GM18508 (cell line): ENCODE measurements around the gene HEPHL1.

ENCODE experiments used
- ATAC-seq: cut with Tn5 transposase; IDR thresholded peaks from one replicate; pipeline ENCODE4 v1.9.1; 2021; ENCODE audit warnings: moderate number of reproducible peaks; ENCODE audit not compliant: insufficient read depth, unreplicated experiment

HEPHL1 gene

DNA sequence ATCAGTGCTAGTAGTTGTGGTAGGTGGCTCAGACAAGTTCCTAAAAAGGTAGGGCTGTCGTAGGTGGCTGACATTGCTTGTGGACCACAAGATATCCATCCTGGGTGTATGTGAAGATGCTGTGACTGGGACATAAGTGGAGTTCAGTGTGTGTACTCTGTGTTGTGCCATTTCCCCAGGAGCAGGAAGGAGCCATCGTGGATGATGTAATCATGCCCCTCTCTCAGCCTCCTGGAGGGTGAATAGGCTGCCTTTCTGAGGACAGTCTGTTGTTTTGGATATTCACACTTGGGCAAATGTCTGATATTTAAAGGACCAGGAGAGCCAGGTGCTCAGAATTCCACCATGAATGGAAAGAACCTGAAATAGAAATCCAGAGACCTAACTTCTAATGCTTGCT lies 2.7 kb downstream of the HEPHL1 start:
- no peak for ATAC-seq

- ATAC-seq = no peak
Observed at GRCh38 chr11:94024547-94024946, 3.4 kb downstream of the HEPHL1 start.

DNA sequence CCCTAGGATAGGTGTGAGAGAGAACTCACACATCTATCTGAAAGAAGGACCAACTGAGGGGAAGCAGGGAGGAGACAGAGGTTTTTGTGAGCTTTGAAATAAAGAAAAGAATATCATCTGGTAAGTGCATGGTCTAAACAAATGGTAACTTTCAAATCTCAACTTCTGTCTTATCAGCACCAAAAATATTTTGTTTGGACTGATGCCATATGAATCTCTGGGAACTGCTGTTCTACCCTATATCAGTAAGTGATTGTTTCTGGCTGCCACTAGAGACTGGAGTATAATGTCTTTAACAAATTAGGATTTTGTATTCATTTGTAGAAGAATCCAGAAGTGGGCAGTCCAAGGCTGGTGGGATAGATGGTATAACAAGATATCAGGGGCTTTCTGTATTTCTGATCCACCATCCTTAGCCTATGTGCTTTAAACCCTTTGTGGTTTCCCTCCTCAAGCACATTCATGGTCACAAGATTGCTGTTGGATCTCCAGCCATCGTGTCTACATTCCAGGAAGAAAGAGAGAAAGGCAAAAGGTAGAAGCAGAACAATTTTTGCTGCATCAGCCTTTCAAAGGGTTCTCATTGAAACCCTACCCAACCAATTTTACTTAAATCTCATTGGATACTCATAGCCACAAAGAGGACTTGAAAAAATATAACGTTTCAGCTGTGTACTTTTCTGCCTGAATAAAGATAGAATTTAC lies 4.7 kb downstream of the HEPHL1 start:
- no peak for ATAC-seq

DNA sequence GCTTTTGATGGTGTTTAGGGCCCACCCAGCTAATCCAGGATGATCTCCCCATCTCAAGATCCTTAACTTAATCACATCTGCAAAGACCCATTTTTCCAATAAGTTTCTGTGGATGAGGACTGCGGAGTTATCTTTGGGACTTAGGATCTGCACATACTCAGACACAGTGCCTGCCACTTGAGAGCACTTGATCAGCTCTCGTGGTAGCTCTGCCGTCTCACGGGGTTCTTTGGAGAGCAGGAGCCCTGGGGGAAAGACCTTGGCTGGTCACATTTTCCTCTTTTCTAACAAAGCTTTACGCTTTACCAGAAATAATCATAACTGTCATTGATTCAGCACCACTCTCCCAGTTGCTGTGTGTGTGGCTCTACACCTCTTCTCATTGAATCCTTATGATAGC lies 6.1 kb downstream of the HEPHL1 start:
- ATAC-seq = no peak

DNA sequence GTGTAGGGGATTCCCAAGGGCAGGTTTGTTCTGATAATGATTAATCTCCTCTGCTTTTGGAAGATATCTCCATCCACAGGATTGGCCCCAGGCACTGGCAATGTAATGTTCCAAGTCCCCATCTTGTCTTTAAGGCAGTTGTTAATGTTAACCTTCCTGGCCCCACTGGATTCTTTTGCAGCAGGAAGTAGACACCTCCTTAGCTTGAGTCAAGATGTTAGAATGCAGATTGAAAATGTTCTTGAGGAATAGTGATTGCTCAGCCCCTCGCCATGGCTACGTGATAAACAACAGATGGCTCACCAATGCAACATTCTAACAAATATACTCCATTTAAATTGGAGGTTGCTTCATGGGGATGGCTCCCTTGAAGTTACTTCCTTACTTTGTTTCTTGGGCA lies 7.3 kb downstream of the HEPHL1 start:
- no peak for ATAC-seq

GRCh38 chr11:94030059-94030458 lies 8.9 kb downstream of the HEPHL1 start:
- ATAC-seq = no peak

DNA sequence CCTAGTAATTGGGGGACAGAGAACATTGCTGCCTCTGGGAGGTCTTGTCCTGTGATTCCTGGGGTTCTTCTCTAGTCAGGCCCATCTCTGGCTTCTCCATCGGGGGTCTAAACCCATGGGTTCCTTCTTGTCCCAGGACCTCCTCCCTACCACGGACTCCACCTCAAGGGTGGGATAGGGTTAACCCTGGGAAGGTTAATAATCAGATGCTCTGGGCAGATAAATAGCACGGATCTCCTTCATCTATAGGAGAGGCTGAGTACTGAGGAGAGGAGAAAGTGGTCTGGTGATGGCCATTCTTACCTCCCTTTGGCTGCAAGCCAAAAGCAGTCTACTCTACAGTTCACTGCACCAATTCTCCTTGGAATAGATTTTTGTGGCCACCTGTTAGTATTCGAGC lies 10.5 kb downstream of the HEPHL1 start:
- ATAC-seq = no peak

- no peak for ATAC-seq
Observed at GRCh38 chr11:94032066-94032465, 10.9 kb downstream of the HEPHL1 start.

DNA sequence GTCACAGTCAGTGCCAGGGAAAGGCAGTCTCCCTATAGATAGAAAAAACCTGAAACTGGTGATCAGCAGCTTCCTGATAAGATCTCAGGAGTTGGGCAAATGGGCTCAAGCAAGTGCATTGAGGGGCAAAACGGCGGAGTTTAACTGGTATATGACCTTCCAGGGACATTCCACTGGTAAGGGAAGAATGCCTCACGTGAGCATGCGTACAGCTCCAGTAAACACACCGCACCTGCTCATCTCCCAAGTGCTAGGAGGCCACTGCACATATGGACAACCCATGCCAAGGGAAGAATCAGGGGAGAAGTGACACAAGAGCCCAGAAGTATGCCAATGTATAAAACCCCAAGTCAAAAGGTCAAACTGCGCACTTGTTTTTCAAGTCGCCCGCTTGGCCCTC lies 11.6 kb downstream of the HEPHL1 start:
- no peak for ATAC-seq

DNA sequence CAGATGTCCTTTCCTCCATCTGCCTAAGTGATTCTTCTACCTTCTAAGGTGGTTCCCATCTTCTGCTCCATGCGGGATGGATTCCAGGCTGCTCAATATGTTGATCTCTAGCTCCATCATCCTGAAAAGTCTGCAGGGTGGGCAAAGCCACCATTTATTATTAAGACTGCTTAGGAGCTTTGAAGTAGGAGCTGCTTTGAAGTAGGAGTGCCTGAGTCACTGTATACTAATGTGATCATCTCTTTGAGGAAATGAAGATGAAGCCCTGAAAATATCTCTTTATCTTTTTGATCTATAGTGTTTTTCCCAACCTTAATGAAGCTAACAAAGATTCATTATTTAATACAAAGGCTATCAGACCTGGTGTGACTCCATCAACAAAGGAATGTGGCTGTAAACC lies 13.1 kb downstream of the HEPHL1 start:
- no peak for ATAC-seq

DNA sequence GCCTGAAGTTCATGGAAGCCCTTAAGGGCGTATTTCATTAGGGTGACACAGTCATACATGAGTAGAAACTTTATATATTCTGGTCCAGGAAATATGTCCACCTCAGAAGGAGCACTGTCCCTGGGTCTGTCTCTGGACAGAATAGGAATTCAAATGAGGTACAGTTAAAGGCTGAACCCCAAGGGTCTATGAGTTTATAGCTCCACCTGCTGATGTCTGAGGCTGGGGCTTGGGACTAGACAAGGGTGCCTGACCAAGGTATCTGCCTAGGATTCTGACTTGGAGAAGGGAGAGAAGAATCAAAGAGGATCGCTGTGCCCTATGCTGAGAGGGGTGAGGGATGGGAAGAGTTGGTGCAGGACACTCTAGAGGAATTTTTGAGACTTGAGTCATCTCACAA lies 14.9 kb downstream of the HEPHL1 start:
- ATAC-seq = no peak

DNA sequence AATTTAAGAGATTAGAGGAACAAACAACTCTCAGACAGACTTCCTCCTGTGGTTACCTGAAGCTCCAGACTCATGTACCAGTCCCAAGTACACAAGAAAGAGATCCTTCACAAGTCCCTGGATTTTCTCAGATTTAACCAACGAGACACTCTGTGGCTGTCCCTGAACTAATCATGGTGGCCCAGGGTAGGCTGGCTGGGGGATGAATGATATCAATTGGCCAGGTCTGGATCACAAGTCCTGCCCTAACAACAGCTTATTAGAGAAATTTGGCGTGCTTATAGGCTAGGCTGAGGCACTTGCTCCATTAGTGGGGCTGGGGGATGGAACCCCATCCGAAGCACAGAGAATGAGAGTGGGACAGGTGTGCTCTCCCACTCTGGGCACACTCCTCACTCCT lies 22.1 kb downstream of the HEPHL1 start:
- no peak for ATAC-seq

DNA sequence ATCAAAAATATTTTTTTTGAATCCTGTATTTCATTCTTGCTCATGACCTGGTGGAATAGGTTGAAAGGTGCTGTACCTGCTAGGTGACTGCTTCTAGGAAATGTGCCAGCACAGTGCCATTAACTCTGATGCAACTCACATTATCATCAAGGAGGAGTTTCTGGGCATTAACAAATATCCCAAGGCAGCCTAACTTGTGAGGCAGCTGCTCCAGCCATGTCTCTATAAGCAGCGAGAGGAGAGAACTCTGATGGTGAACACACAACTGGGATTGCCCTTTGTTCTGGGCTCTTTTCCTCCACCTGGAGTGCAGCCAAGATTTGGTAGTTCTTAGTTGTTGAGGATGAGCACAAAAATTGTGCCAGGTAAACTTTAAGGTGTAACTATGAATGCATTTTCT lies 25.6 kb downstream of the HEPHL1 start:
- ATAC-seq = no peak

GRCh38 chr11:94048032-94048709 lies 27.0 kb downstream of the HEPHL1 start:
- no peak for ATAC-seq

DNA sequence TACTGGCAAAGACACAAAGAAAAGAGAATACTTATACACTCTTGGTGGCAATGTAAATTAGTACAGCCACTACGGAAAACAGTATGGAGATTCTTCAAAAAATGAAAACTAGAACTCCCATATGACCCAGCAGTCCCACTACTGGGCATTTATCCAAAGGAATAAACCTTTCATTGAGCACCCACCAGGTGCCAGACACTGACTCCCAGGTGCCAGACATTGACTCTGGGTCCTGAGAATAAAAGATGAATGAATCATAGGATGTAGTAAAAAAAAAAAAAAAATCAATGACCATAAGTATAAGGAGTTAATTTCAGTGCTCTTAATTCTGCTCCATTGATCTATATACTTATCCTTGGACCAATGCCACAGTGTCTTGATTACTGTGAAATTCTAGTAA lies 28.2 kb downstream of the HEPHL1 start:
- no peak for ATAC-seq

DNA sequence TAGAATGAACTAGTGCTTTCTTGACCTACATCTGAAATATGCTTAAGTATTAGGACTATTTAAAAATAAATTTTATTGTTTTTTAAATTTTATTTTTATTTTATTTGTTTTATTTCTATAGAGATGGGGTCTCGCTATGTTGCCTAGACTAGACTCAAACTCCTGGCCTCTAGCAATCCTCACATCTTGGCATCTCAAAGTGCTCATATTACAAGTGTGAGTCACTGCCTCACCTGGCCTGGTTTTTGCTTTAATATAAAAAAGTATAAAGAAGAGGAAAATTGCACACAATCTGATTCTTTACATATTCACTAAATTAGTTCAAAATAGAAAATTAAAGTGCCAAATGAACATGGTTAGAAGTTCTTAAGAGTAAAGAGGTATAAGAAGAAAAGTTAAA lies 37.5 kb downstream of the HEPHL1 start:
- no peak for ATAC-seq

DNA sequence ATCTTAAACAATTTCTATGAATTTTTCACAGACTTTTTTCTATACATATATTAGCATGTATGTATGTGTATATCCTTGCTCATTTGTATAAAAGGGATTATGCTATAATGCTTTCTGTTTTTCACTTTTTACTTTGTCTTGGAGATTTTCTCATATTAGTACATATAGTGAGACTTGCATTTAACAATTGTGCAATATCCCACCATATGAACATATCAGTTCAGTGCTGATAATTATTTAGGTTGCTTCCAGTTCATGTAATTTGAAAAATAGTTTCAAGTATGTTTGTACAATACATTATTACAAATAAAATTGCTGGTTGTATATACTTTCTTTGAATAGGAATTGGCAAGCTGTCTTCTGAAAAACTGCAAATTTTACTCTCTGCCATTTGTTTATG lies 37.9 kb downstream of the HEPHL1 start:
- ATAC-seq = no peak

GRCh38 chr11:94060401-94060800 lies 39.2 kb downstream of the HEPHL1 start:
- no peak for ATAC-seq

GRCh38 chr11:94062360-94062759 lies 41.2 kb downstream of the HEPHL1 start:
- no peak for ATAC-seq

- ATAC-seq = no peak
Observed at GRCh38 chr11:94066901-94067429, 45.8 kb downstream of the HEPHL1 start.

DNA sequence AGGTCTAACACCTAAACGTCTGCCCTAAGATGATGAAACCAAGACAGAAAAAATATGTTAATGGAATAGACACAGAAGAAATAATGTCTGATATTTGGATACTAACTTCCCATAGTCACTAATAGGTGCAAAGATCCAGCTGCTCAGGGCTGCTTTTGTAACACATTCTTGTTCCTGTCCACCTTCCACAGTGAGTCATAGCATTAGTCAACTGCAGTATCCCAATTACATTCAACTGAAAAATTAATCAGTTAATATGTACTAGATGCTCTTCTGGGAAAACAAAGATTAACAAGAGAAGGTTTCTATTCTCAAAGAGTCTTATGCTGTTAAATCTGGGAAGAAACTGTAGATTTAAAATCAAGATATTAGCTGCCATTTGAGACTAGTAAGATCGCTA lies 47.6 kb downstream of the HEPHL1 start:
- no peak for ATAC-seq
